ENCODE measurements around the gene TBKBP1.

TBKBP1 gene

DNA sequence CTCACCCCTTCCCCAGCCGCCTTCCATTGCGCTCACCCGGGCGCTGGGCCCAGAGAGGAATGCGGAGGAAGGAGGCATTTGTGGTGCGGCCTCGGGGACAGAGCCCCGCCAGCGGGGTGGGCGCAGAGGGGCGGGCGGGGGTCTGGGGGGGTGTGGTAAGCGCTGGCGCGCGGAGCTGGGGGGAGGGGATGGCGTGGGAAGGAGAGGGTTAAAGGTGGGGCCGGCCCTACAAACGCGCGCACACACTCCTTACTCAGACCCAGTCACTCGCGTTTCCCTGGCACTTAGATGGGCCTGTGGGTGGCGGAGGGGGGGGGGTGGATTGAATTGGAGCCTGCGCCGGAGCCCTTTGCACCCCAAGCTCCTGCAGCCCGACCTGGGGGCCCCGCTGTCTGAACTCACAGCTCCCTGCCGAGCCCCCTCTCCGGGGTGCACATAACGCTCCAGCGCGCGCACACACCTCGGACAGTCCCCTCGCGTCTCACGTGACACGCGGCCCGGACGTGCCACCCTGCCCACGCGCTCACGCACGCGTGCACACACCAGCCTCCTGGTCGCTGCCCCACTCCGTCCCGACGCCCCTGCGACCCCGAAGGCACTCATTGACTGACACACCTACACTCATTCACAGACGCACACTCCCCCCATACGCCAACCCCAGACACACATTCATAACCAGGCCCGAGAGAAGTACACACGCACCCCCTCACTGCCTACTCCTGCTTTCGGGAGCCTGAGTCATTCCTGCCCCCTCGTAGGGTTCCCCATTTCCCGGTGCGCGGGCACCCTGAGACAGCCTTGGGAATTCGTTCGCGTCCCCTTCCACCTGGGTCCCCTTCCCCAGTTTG, 844 bp downstream of the TBKBP1 start:
- no peaks in the 10 kb centered on the region for H3K9me3 ChIP-seq (ENCODE audit: insufficient read depth, low read depth, low read length)
- H3K4me1 ChIP-seq (ENCODE audit: insufficient read depth, low read length), result peaks cover 16% of the 10 kb centered on the region
- H3K27me3 ChIP-seq (ENCODE audit: insufficient read depth, low read length), result no peaks in the 10 kb centered on the region; the same call in 1 of the 2 replicates
- H3K9ac ChIP-seq (ENCODE audit: low read depth, low read length), result peak overlapping the region; percentile 70; the same call in 1 of the 2 replicates
- H3K27ac ChIP-seq (ENCODE audit: low read length), result no peak overlapping the region
- peak overlapping the region; percentile 94 for H3K4me3 ChIP-seq (ENCODE audit: low read length)
- 0 out of 2 replicates have a peak, but pooled peaks cover 5% of the 10 kb centered on the region for H3K36me3 ChIP-seq (ENCODE audit: insufficient read depth, low read depth, low read length)

GRCh38 chr17:47695429-47696376, 1.7 kb downstream of the TBKBP1 start:
- H3K9ac ChIP-seq (ENCODE audit: low read depth, low read length), result peak overlapping the region; percentile 70
- H3K27ac ChIP-seq (ENCODE audit: low read length), result no peak overlapping the region
- peak overlapping the region; percentile 94 for H3K4me3 ChIP-seq (ENCODE audit: low read length)
- peaks cover 10% of the 10 kb centered on the region; the same call in 1 of the 2 replicates for H3K36me3 ChIP-seq (ENCODE audit: insufficient read depth, low read depth, low read length)
- H3K27me3 ChIP-seq (ENCODE audit: insufficient read depth, low read length), result no peaks in the 10 kb centered on the region; the same call in 1 of the 2 replicates
- no peaks in the 10 kb centered on the region for H3K9me3 ChIP-seq (ENCODE audit: insufficient read depth, low read depth, low read length)
- peaks cover 16% of the 10 kb centered on the region for H3K4me1 ChIP-seq (ENCODE audit: insufficient read depth, low read length)

DNA sequence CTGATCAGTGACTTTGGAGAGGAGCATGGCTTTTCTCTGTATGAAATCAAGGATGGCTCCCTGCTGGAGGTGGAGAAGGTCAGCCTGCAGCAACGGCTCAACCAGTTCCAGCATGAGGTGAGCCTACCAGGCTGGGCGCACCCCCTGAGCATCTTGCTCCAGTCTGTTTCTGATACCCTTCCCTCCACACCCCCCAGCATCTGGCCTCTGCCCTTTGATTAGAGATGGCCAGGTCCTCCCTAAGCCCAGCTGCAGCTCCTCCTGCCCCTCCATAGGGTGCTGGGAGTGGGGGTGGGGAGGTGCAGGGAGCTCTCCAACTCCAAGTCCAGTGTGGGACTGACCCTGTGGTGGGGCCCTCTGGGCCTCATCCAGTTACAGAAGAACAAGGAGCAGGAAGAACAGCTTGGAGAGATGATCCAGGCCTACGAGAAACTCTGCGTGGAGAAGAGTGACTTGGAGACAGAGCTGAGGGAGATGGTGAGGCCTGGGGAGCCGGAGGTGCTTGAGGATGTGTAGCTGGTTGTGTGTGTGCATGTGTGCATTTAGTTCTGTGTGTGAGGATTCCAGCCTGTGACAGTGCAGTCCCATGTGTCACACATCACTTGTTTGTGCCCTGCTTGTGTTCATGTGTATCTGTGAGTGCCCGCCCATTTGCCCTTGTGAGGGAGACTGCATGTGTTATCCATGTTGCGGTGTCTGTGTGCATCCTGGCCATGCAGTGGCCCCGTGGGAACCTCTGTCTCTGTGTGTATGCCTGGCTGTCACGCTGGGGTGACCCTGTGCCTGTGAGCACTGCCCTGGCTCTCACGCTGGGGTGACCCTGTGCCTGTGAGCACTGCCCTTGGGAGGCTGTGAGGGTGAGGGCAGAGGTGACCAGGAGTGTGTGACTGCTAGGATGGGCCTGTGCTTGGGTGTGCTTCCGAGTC, 3.0 kb downstream of the TBKBP1 start:
- Histone ChIP-seq H3K27ac (ENCODE audit: low read length) (no peak overlapping the region), H3K9ac (ENCODE audit: low read depth, low read length) (no peak overlapping the region), H3K4me1 (ENCODE audit: insufficient read depth, low read length) (peaks cover 15% of the 10 kb centered on the region), H3K36me3 (ENCODE audit: insufficient read depth, low read depth, low read length) (peaks cover 11% of the 10 kb centered on the region; the same call in 1 of the 2 replicates), H3K9me3 (ENCODE audit: insufficient read depth, low read depth, low read length) (no peaks in the 10 kb centered on the region), H3K27me3 (ENCODE audit: insufficient read depth, low read length) (no peaks in the 10 kb centered on the region; the same call in 1 of the 2 replicates), H3K4me3 (ENCODE audit: low read length) (no peak overlapping the region)

- Histone ChIP-seq H3K9ac (ENCODE audit: low read depth, low read length) (no peak overlapping the region), H3K4me1 (ENCODE audit: insufficient read depth, low read length) (peaks cover 4% of the 10 kb centered on the region), H3K9me3 (ENCODE audit: insufficient read depth, low read depth, low read length) (no peaks in the 10 kb centered on the region), H3K27me3 (ENCODE audit: insufficient read depth, low read length) (no peaks in the 10 kb centered on the region; the same call in 1 of the 2 replicates), H3K36me3 (ENCODE audit: insufficient read depth, low read depth, low read length) (peaks cover 11% of the 10 kb centered on the region; the same call in 1 of the 2 replicates), H3K4me3 (ENCODE audit: low read length) (no peak overlapping the region), H3K27ac (ENCODE audit: low read length) (no peak overlapping the region)
Observed at GRCh38 chr17:47697906-47698711, 4.1 kb downstream of the TBKBP1 start.

DNA sequence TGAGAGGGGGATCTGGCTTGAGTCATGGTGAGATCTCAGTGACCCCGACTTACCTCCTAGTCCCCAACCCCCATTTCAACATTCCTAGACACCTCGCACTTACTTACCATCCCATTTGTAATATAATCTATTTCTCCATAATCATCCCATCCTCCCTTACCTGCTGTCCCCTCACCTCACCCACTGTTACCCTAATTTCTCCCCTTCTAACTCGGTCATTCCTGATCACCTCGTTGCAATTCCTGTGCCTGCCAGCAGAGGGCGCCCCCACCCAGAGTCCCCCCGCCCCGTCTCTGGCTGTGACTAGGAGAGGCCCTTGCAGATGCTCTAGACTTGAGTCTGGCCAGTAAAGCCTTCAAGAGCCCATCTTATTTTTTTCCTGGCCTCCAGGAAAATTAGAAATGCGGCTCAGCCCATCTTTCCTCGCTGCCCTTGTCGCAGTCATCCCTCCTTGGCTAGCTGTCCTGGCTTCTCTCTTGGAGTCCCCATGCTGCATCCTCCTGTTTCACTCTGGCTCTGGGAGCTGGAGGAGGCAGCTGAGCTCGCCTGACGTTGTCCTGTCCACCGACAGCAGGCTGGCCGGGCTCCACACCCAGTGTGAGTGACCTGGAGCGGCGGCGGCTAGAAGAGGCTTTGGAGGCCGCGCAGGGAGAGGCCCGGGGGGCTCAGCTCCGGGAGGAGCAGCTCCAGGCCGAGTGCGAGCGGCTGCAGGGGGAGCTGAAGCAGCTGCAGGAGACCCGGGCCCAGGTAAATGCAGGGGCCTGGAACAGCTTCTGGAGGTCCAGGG, 5.0 kb downstream of the TBKBP1 start:
- Histone ChIP-seq H3K9ac (ENCODE audit: low read depth, low read length) (no peak overlapping the region), H3K27me3 (ENCODE audit: insufficient read depth, low read length) (no peaks in the 10 kb centered on the region; the same call in 1 of the 2 replicates), H3K4me3 (ENCODE audit: low read length) (no peak overlapping the region), H3K4me1 (ENCODE audit: insufficient read depth, low read length) (no peaks in the 10 kb centered on the region; the same call in 1 of the 2 replicates), H3K9me3 (ENCODE audit: insufficient read depth, low read depth, low read length) (no peaks in the 10 kb centered on the region), H3K36me3 (ENCODE audit: insufficient read depth, low read depth, low read length) (peaks cover 11% of the 10 kb centered on the region; the same call in 1 of the 2 replicates), H3K27ac (ENCODE audit: low read length) (no peak overlapping the region)

- peaks cover 11% of the 10 kb centered on the region; the same call in 1 of the 2 replicates for H3K36me3 ChIP-seq (ENCODE audit: insufficient read depth, low read depth, low read length)
- no peaks in the 10 kb centered on the region; the same call in 1 of the 2 replicates for H3K27me3 ChIP-seq (ENCODE audit: insufficient read depth, low read length)
- H3K4me1 ChIP-seq (ENCODE audit: insufficient read depth, low read length), result no peaks in the 10 kb centered on the region; the same call in 1 of the 2 replicates
- H3K4me3 ChIP-seq (ENCODE audit: low read length), result no peak overlapping the region
- no peak overlapping the region for H3K27ac ChIP-seq (ENCODE audit: low read length)
- no peaks in the 10 kb centered on the region for H3K9me3 ChIP-seq (ENCODE audit: insufficient read depth, low read depth, low read length)
- H3K9ac ChIP-seq (ENCODE audit: low read depth, low read length), result no peak overlapping the region
Observed at GRCh38 chr17:47699536-47699840, 5.5 kb downstream of the TBKBP1 start.

DNA sequence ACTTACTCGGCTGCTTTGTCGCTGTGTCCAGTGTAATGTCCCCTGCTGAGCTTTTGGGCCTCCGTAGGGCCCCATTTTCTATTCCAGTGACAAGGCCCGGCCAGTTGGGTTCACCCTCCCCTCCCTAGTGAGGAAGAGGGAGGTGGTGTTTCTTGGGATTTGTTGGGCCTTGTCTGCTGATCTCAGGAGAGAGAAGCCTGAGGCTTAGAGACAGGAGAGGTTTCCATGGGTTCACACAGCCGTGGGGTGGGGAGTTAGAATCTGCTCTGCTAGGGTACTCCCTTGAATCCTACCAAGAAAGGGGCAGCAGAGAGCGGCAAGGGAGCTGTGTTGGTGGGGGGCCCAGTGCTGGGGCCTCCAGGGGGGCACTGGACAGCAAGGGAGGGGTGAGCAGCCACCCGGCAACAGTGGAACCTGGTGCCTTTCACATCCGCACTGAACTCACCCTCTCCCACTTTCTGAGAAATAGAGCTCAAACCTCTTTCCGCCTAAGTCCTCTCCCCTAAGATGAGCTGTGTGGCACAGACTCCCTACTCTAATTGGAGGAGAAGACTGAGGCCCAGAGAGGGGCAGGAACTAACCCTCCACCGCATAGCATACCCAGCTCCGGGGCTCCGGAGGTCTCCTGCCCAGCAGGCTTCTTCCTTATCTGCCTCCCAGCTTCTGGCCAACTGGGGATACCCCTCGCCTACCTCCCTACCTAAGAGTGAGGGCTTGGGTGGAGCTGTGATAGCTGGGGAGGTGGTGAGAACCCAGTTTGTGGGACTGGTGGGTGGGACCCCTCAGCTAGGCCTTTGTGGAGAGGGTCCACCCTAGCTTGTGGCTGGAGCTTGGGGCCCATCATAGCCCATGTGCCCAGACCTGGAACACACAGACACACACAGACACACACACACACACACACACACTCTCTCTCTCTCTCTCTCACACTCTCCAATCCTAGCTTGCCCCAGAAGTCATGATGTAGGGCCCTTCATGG, 6.8 kb downstream of the TBKBP1 start:
- Histone ChIP-seq H3K9me3 (ENCODE audit: insufficient read depth, low read depth, low read length) (no peaks in the 10 kb centered on the region), H3K9ac (ENCODE audit: low read depth, low read length) (no peak overlapping the region), H3K27ac (ENCODE audit: low read length) (no peak overlapping the region), H3K4me1 (ENCODE audit: insufficient read depth, low read length) (no peaks in the 10 kb centered on the region; the same call in 1 of the 2 replicates), H3K27me3 (ENCODE audit: insufficient read depth, low read length) (no peaks in the 10 kb centered on the region), H3K36me3 (ENCODE audit: insufficient read depth, low read depth, low read length) (peaks cover 11% of the 10 kb centered on the region; the same call in 1 of the 2 replicates), H3K4me3 (ENCODE audit: low read length) (no peak overlapping the region)

DNA sequence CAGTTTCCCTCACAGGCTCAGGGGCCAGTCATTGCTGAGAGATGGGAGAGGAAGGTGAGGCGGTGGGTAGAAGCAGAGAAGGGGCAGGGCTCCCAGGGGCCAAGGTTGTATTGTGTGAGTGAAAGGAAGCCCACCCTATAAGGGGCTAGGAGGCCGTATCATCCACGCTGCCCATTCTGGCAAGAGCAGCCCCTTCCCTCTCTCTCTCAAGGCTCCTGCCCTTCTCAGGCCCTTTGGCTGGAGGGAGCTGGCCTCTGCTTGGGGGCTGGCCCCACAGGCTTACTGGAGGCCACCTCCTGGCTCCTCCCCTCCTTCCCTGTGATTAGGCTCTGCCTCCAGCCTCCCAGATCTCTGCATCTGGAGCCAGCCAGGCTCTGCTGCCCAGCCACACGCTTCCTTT, 7.6 kb downstream of the TBKBP1 start:
- Histone ChIP-seq H3K4me3 (ENCODE audit: low read length) (no peak overlapping the region), H3K9me3 (ENCODE audit: insufficient read depth, low read depth, low read length) (no peaks in the 10 kb centered on the region), H3K27ac (ENCODE audit: low read length) (no peak overlapping the region), H3K36me3 (ENCODE audit: insufficient read depth, low read depth, low read length) (peaks cover 11% of the 10 kb centered on the region; the same call in 1 of the 2 replicates), H3K9ac (ENCODE audit: low read depth, low read length) (no peak overlapping the region), H3K27me3 (ENCODE audit: insufficient read depth, low read length) (no peaks in the 10 kb centered on the region), H3K4me1 (ENCODE audit: insufficient read depth, low read length) (no peaks in the 10 kb centered on the region)

GRCh38 chr17:47702391-47702995, 8.5 kb downstream of the TBKBP1 start:
- H3K36me3 ChIP-seq (ENCODE audit: insufficient read depth, low read depth, low read length), result peaks cover 7% of the 10 kb centered on the region; the same call in 1 of the 2 replicates
- H3K27ac ChIP-seq (ENCODE audit: low read length), result no peak overlapping the region
- no peaks in the 10 kb centered on the region for H3K4me1 ChIP-seq (ENCODE audit: insufficient read depth, low read length)
- no peaks in the 10 kb centered on the region; the same call in 1 of the 2 replicates for H3K27me3 ChIP-seq (ENCODE audit: insufficient read depth, low read length)
- H3K4me3 ChIP-seq (ENCODE audit: low read length), result no peak overlapping the region
- H3K9me3 ChIP-seq (ENCODE audit: insufficient read depth, low read depth, low read length), result no peaks in the 10 kb centered on the region
- no peak overlapping the region for H3K9ac ChIP-seq (ENCODE audit: low read depth, low read length)

All from iPS-20b (cell line).